ENCODE results near the gene GZMM. TPM values are rescaled to one million over a fixed set of nuclear protein-coding genes. Genes with fewer than 3 reads are reported as not detected.

GZMM gene
- total and polyA plus RNA-seq, 2 of the 13 experiments (the other 11 are each of a cell fraction or from before 2014, with no cell fraction given): 0.07 TPM; not detected in 1

- no peak for TF ChIP-seq ZNF331 (CRISPR knock-in tag; IDR thresholded peaks at IDR 0.05)
- no peak for TF ChIP-seq ZNF780A (CRISPR knock-in tag; IDR thresholded peaks at IDR 0.05)
- 0 out of 2 replicates have a peak, but pooled peaks have one; percentile 31 for TF ChIP-seq ZNF329 (CRISPR knock-in tag; IDR thresholded peaks at IDR 0.05; ENCODE audit: low read depth)
- TF ChIP-seq SMARCE1 (IDR thresholded peaks at IDR 0.05; ENCODE audit: borderline replicate concordance): no peak
- no peak for TF ChIP-seq ZNF431 (CRISPR knock-in tag; IDR thresholded peaks at IDR 0.05; ENCODE audit: borderline replicate concordance, low read depth)
- no peak; the same call in 1 of the 2 replicates for TF ChIP-seq FOXP4 (CRISPR knock-in tag; IDR thresholded peaks at IDR 0.05)
- TF ChIP-seq KLF13 (CRISPR knock-in tag; IDR thresholded peaks at IDR 0.05): no peak
- TF ChIP-seq ZNF292 (CRISPR knock-in tag; IDR thresholded peaks at IDR 0.05; ENCODE audit: borderline replicate concordance, low read depth): no peak
- TF ChIP-seq HES4 (CRISPR knock-in tag; IDR thresholded peaks at IDR 0.05; ENCODE audit: borderline replicate concordance): no peak
- TF ChIP-seq ZNF512 (CRISPR knock-in tag; IDR thresholded peaks at IDR 0.05): no peak
- no peak for TF ChIP-seq NFYC (CRISPR knock-in tag; IDR thresholded peaks at IDR 0.05)
- TF ChIP-seq MIER2 (CRISPR knock-in tag; IDR thresholded peaks at IDR 0.05): no peak
- TF ChIP-seq MEF2D (CRISPR knock-in tag; IDR thresholded peaks at IDR 0.05): no peak
- TF ChIP-seq ZNF883 (CRISPR knock-in tag; IDR thresholded peaks at IDR 0.05; ENCODE audit: not compliant biosample characterization): no peak
- no peak for TF ChIP-seq ZNF33A (CRISPR knock-in tag; IDR thresholded peaks at IDR 0.05; ENCODE audit: borderline replicate concordance)
- no peak; the same call in 1 of the 2 replicates for TF ChIP-seq SP5 (CRISPR knock-in tag; IDR thresholded peaks at IDR 0.05; ENCODE audit: borderline replicate concordance, low read depth)
- no peak for TF ChIP-seq ZNF251 (CRISPR knock-in tag; IDR thresholded peaks at IDR 0.05)
- no peak for TF ChIP-seq PBX2 (CRISPR knock-in tag; IDR thresholded peaks at IDR 0.05)
- TF ChIP-seq TP53 (CRISPR knock-in tag; conservative IDR thresholded peaks at IDR 0.05): no peak
- no peak for TF ChIP-seq ZBTB43 (CRISPR knock-in tag; conservative IDR thresholded peaks at IDR 0.05)
- no peak for TF ChIP-seq CCAR2 (optimal IDR thresholded peaks at IDR 0.05; ENCODE audit: low read depth, low read length)
- TF ChIP-seq BHLHE40 (IDR thresholded peaks at IDR 0.05; ENCODE audit: low read length): no peak
- TF ChIP-seq POGZ (CRISPR knock-in tag; IDR thresholded peaks at IDR 0.05): no peak
- no peak for TF ChIP-seq SAFB2 (CRISPR knock-in tag; IDR thresholded peaks at IDR 0.05; ENCODE audit: borderline replicate concordance, low read depth)
- peak; percentile 79 for TF ChIP-seq RXRB (CRISPR knock-in tag; IDR thresholded peaks at IDR 0.05; ENCODE audit: borderline replicate concordance)
Measured at GRCh38 chr19:530134-531008, 13.5 kb upstream of the GZMM start (continued).

All from HepG2 (cell line).